Right lobe of liver (tissue), 6 donors: ENCODE data around the gene SIK2. TPM values are rescaled to one million over a fixed set of nuclear protein-coding genes. Genes with fewer than 3 reads are reported as not detected.
A peak's percentile ranks its signal among the peaks of the same experiment; 100 is the strongest.

Experiments used
- ATAC-seq, 4 donors: fragments of 200-7000 bp; cut with Tn5 transposase; one replicate each; pipeline ENCODE4 v1.9.1; 2020; ENCODE audit warnings: mild to moderate bottlenecking in 4 of 4, moderate library complexity in 4 of 4
- DNase-seq, 3 donors: peaks; one replicate each; pipeline ENCODE4 v3.0.0-alpha.2; 2020
- H3K27ac ChIP-seq, 3 donors: fragments of 200-600 bp; one replicate each; pipeline ENCODE4 v1.8.0; 2022
- H3K27me3 ChIP-seq, 2 donors: fragments of 200-600 bp; one replicate each; pipeline ENCODE4 v1.8.0; 2022
- H3K36me3 ChIP-seq, 4 donors: fragments of 200-600 bp; sonication (generic) in 1 of 4; one replicate each; pipeline versions ENCODE4 v1.5.1 to v1.8.0; 2017 to 2022; ENCODE audit warnings: control low read depth in 1 of 4
- H3K4me1 ChIP-seq, 4 donors: fragments of 200-600 bp; sonication (generic) in 1 of 4; one replicate each; pipeline versions ENCODE4 v1.5.1 to v1.8.0; 2017 to 2022; ENCODE audit warnings: control low read depth in 1 of 4
- H3K4me3 ChIP-seq, 3 donors: fragments of 200-600 bp; one replicate each; pipeline ENCODE4 v1.8.0; 2022
- H3K9me3 ChIP-seq, 4 donors: fragments of 200-600 bp; sonication (generic) in 1 of 4; one replicate each; pipeline versions ENCODE4 v1.5.1 to v1.8.0; 2017 to 2022; ENCODE audit warnings: control low read depth in 1 of 4
- POLR2A ChIP-seq: fragments of 450-650 bp; IDR thresholded peaks from one replicate; pipeline ENCODE4 v1.6.1; 2017; ENCODE audit warnings: antibody characterized with exemption, mild to moderate bottlenecking
- WGBS: methylation state at CpG from one replicate; pipeline ENCODE4 v1.1.6; 2018; ENCODE audit warnings: low coverage, low lambda C conversion rate; ENCODE audit not compliant: insufficient coverage; ENCODE audit errors: missing lambda C conversion rate; 5-methylcytosine and 5-hydroxymethylcytosine counted together
- intact Hi-C, 2 donors: fragments of 100-400 bp; cut with DNase I; formaldehyde crosslinking; loops; one replicate each; pipeline versions ENCODE4 v1.11.2 to v1.14.1; 2022
- total RNA-seq, 6 experiments: library from RNA; depleted of rRNA in 2 of 6; stranded (reverse); fragments of >200 nt in 2 of 6; fragmentation: NEBNext Ultra II Directional in 3 of 6; extraction: Animal tissue kit (Norgen Biotek cat#: 25700) in 3 of 6; gene quantifications; one replicate each; pipeline versions ENCODE4 v1.1.0 to v1.2.4, GENCODE V29; 2016 to 2023
- TF ChIP-seq, protein P1 (sequence below), 4 donors: fragments of 200-600 bp in 3 of 4; fragments of 450-650 bp in 1 of 4; IDR thresholded peaks; one replicate each; pipeline versions ENCODE4 v1.5.1 to v1.8.0; 2016 to 2022; ENCODE audit warnings: antibody characterized with exemption in 4 of 4, mild to moderate bottlenecking in 2 of 4
- donor health status: DM: no; HTN: yes; CAD: no.
- donor health status: DM: no; HTN: no; CAD: no.
- donor health status: DM: no; HTN: no; CAD: no.
- donor health status: DM: no; HTN: yes; CAD: no.
- donor health status: DM: no; HTN: yes; CAD: no.

Gene SIK2
- total RNA-seq, 6 experiments from 2014 or later = 15.4 to 39.5 (median 26.4) TPM

GRCh38 chr11:111659201-111660115 lies 57.2 kb downstream of the SIK2 start:
- no peak for TF ChIP-seq POLR2A
- TF ChIP-seq, protein P1, sequence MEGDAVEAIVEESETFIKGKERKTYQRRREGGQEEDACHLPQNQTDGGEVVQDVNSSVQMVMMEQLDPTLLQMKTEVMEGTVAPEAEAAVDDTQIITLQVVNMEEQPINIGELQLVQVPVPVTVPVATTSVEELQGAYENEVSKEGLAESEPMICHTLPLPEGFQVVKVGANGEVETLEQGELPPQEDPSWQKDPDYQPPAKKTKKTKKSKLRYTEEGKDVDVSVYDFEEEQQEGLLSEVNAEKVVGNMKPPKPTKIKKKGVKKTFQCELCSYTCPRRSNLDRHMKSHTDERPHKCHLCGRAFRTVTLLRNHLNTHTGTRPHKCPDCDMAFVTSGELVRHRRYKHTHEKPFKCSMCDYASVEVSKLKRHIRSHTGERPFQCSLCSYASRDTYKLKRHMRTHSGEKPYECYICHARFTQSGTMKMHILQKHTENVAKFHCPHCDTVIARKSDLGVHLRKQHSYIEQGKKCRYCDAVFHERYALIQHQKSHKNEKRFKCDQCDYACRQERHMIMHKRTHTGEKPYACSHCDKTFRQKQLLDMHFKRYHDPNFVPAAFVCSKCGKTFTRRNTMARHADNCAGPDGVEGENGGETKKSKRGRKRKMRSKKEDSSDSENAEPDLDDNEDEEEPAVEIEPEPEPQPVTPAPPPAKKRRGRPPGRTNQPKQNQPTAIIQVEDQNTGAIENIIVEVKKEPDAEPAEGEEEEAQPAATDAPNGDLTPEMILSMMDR (IDR thresholded peaks at IDR 0.05) = no peak
- no peak for ATAC-seq
- Histone ChIP-seq H3K27me3 (no peaks in the 10 kb centered on the region), H3K4me3 (no peak overlapping the region), H3K4me1 (no peaks in the 10 kb centered on the region), H3K9me3 (no peaks in the 10 kb centered on the region), H3K36me3 (no peaks in the 10 kb centered on the region), H3K27ac (no peak overlapping the region)
- intact Hi-C loops = no loop called here
- no peak for DNase-seq
- WGBS = 74% methylated on average over 9 of the region's 10 CpGs

GRCh38 chr11:111660822-111661221 lies 58.6 kb downstream of the SIK2 start:
- ATAC-seq (no peak), DNase-seq (no peak)
- no peaks in the 10 kb centered on the region for H3K36me3 ChIP-seq
- H3K4me1 ChIP-seq = no peaks in the 10 kb centered on the region
- H3K27ac ChIP-seq = no peak overlapping the region
- intact Hi-C loops = no loop called here
- no peaks in the 10 kb centered on the region for H3K9me3 ChIP-seq
- WGBS = 92% methylated on average over 2 of the region's 2 CpGs
- H3K27me3 ChIP-seq = no peaks in the 10 kb centered on the region
- TF ChIP-seq POLR2A = no peak
- no peak overlapping the region for H3K4me3 ChIP-seq

DNA sequence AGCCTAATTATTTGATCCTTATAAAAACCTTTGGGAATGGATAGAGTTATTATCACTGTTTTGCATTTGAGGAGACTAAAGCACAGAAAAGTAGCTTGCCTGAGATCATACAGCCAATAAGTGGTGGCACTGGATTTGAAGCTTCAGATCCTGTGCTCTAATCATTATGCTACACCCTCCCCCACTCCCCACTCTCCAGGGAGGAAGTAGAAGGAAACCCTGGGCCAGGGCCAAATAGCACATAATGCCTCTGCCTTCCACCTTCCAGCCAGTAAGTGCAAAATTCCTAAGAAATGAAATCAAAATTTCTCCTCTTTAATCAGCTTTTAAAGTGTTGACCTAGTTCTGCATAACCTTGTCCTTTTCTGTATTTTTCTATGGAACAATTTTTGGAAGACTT lies 61.6 kb downstream of the SIK2 start:
- Histone ChIP-seq H3K27me3 (no peaks in the 10 kb centered on the region), H3K27ac (no peak overlapping the region), H3K36me3 (peaks cover 0 to 3% (median 0%) of the 10 kb centered on the region in 4 donors), H3K4me3 (no peak overlapping the region), H3K4me1 (no peaks in the 10 kb centered on the region), H3K9me3 (no peaks in the 10 kb centered on the region)
- peak; percentile 44 to 70 (median 61) for ATAC-seq
- no peak for TF ChIP-seq POLR2A
- TF ChIP-seq, protein P1 (IDR thresholded peaks at IDR 0.05) = no peak
- DNase-seq = peak in 1 of 3 donors; percentile 44
- intact Hi-C loops = no loop called here

DNA sequence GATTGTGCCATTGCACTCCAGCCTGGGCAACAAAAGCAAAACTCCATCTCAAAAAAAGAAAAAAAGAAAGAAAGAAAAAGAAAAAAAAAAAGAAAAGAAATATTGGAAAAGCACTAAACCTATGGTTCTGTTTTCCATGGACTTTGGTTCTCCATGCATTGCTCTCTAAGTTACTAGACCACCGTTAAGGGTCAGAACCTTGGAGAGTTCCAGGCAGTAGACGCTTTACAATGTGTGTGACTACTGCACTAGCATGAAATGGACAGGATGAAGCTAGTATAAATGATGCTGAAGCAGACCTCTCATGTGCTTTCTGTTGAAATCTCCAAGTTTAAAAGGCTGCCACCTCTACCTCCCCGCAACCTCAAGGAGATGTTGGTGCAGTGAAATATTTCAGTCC lies 63.5 kb downstream of the SIK2 start:
- Histone ChIP-seq H3K4me3 (no peak overlapping the region), H3K36me3 (peaks cover 0 to 3% (median 0%) of the 10 kb centered on the region in 4 donors), H3K4me1 (no peaks in the 10 kb centered on the region), H3K27me3 (no peaks in the 10 kb centered on the region), H3K9me3 (no peaks in the 10 kb centered on the region), H3K27ac (no peak overlapping the region)
- no peak for TF ChIP-seq POLR2A
- TF ChIP-seq, protein P1 (IDR thresholded peaks at IDR 0.05) = no peak
- intact Hi-C loops = no loop called here
- ATAC-seq (peak; percentile 61 to 67 (median 63)), DNase-seq (no peak)
- WGBS = 47% methylated on average over 3 of the region's 3 CpGs

DNA sequence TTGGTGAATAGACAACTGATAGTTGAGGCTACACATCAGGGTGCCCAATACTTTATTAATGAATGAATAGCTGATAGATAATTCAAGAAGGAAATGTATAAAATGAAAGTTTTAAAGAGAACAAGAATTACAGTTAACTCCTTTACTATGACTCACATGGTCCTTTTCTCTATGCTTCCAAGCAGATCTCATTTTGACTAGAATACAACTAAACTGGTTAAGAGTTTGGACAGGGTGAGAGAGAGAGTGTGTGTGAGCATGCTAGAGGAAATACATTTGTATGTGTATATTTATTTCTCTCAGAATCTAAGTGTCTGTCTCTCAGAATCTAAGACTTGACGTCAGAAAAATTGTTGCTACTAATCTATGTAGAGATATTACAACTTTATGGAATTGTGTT lies 66.7 kb downstream of the SIK2 start:
- WGBS = 73% methylated on average over 1 of the region's 1 CpG
- no peaks in the 10 kb centered on the region for H3K27me3 ChIP-seq
- intact Hi-C loops = no loop called here
- H3K4me1 ChIP-seq = no peaks in the 10 kb centered on the region
- H3K4me3 ChIP-seq = no peak overlapping the region
- no peak overlapping the region for H3K27ac ChIP-seq
- no peak for ATAC-seq
- DNase-seq = no peak
- H3K9me3 ChIP-seq = no peaks in the 10 kb centered on the region
- no peak for TF ChIP-seq POLR2A
- peaks cover 0 to 18% (median 10%) of the 10 kb centered on the region in 4 donors for H3K36me3 ChIP-seq
